ENCODE measurements around the gene DPH2. TPM values are rescaled to one million over a fixed set of nuclear protein-coding genes. Genes with fewer than 3 reads are reported as not detected.

Gene DPH2
- total RNA-seq, 1 donor from 2014 or later = 31.9 TPM

DNA sequence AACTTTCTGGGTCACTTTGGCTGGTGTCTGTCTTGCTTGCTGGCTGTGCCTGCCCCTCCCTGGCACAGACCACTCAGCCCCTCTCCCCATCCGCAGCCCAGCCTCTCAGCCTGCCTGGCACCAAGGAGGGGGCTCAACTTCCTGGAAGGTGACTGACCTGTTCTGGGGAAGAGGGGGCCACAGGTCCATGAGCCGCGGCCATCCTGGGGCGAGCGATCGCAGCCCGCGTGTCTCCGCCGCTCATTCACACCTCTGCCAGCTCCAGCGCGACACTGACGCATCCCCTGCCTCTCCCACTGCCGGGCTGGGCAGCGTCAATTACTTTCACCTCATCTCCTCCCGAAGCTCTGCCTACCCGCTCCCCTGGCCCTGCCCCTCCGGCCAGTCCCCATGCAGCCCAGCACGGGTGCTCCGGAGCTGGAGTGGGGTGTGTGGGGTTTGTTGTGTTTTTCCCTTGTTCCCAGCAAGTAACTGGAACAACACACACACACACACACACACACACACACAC is 47.1 kb downstream of the DPH2 start:
- DNase-seq (ENCODE audit: low read depth) (no peak), FAIRE-seq (no peak)
- Histone ChIP-seq H3K36me3 (ENCODE audit: control insufficient read depth, insufficient read depth, low read length) (peaks cover 14% of the 10 kb centered on the region), H3K27me3 (ENCODE audit: control insufficient read depth, insufficient read depth, low read length) (no peaks in the 10 kb centered on the region), H3K4me3 (ENCODE audit: low read depth, low read length) (no peak overlapping the region)
- TF ChIP-seq CTCF (IDR thresholded peaks at IDR 0.05; ENCODE audit: insufficient read depth, low read length, severe bottlenecking) = no peak

- FAIRE-seq = no peak
- no peaks in the 10 kb centered on the region for H3K27me3 ChIP-seq (ENCODE audit: control insufficient read depth, insufficient read depth, low read length)
- H3K4me3 ChIP-seq (ENCODE audit: low read depth, low read length) = no peak overlapping the region
- H3K36me3 ChIP-seq (ENCODE audit: control insufficient read depth, insufficient read depth, low read length) = peaks cover 29% of the 10 kb centered on the region
- no peak for TF ChIP-seq CTCF (IDR thresholded peaks at IDR 0.05; ENCODE audit: insufficient read depth, low read length, severe bottlenecking)
- no peak for DNase-seq (ENCODE audit: low read depth)
Observed at GRCh38 chr1:44019466-44019948, 49.7 kb downstream of the DPH2 start.

GRCh38 chr1:44020464-44020863 is 50.7 kb downstream of the DPH2 start:
- no peak for TF ChIP-seq CTCF (IDR thresholded peaks at IDR 0.05; ENCODE audit: insufficient read depth, low read length, severe bottlenecking)
- peaks cover 29% of the 10 kb centered on the region for H3K36me3 ChIP-seq (ENCODE audit: control insufficient read depth, insufficient read depth, low read length)
- FAIRE-seq = peak; percentile 62
- H3K4me3 ChIP-seq (ENCODE audit: low read depth, low read length) = no peak overlapping the region
- H3K27me3 ChIP-seq (ENCODE audit: control insufficient read depth, insufficient read depth, low read length) = no peaks in the 10 kb centered on the region
- no peak for DNase-seq (ENCODE audit: low read depth)

DNA sequence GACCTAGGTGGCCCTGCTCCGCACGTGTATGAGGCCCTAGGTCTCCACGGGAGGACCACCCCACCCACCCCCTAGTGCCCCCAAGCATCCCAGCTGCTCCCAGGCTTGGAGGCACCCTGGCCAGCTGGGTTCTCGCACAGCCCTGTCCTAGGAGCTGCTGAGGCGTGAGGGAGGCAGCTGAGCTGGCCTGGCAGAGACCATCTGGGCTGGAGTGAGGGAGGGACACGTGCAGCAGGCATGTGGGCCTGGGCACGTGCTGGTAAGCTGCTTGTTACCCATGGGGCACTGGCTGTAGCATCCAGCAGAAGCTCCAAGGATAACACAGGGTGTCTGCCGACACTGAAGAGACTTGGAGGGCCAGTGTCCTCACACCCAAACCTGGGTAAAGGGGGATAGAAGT is 51.3 kb downstream of the DPH2 start:
- peaks cover 30% of the 10 kb centered on the region for H3K36me3 ChIP-seq (ENCODE audit: control insufficient read depth, insufficient read depth, low read length)
- FAIRE-seq = peak; percentile 82

GRCh38 chr1:44021581-44022321 is 51.9 kb downstream of the DPH2 start:
- Histone ChIP-seq H3K36me3 (ENCODE audit: control insufficient read depth, insufficient read depth, low read length) (peaks cover 30% of the 10 kb centered on the region), H3K4me3 (ENCODE audit: low read depth, low read length) (no peak overlapping the region), H3K27me3 (ENCODE audit: control insufficient read depth, insufficient read depth, low read length) (no peaks in the 10 kb centered on the region)
- no peak for TF ChIP-seq CTCF (IDR thresholded peaks at IDR 0.05; ENCODE audit: insufficient read depth, low read length, severe bottlenecking)
- DNase-seq (ENCODE audit: low read depth) = no peak
- peak; percentile 7 for FAIRE-seq

More for the DNA sequence above, 51.3 kb downstream of the DPH2 start:
- no peak for DNase-seq (ENCODE audit: low read depth)
- no peak overlapping the region for H3K4me3 ChIP-seq (ENCODE audit: low read depth, low read length)
- H3K27me3 ChIP-seq (ENCODE audit: control insufficient read depth, insufficient read depth, low read length) = no peaks in the 10 kb centered on the region
- TF ChIP-seq CTCF (IDR thresholded peaks at IDR 0.05; ENCODE audit: insufficient read depth, low read length, severe bottlenecking) = no peak

Other genes starting within 250 kb of the DPH2 start
- 8.7 and 20.1 TPM in 2 replicates for gene ARTN, start 36.2 kb upstream of the DPH2 start, total RNA-seq
- gene IPO13, start 23.1 kb upstream of the DPH2 start, total RNA-seq = 13.2 and 19.8 TPM in 2 replicates
- 220 and 241 TPM in 2 replicates for gene ATP6V0B, start 5.0 kb downstream of the DPH2 start, total RNA-seq
- gene B4GALT2, start 9.2 kb downstream of the DPH2 start, total RNA-seq = 72.7 and 84.0 TPM in 2 replicates
- gene CCDC24, start 21.6 kb downstream of the DPH2 start, total RNA-seq = 2.6 and 3.7 TPM in 2 replicates
- 13.4 and 21.9 TPM in 2 replicates for gene SLC6A9, start 61.5 kb downstream of the DPH2 start, total RNA-seq
- gene KLF17, start 148.8 kb downstream of the DPH2 start, total RNA-seq = not detected in 2 replicates
- not detected in 2 replicates for gene KLF18, start 171.6 kb downstream of the DPH2 start, total RNA-seq
- 17.9 and 21.9 TPM in 2 replicates for gene DMAP1, start 243.5 kb downstream of the DPH2 start, total RNA-seq